ENCODE measurements around the gene CCDC171.
"Not testable (repeated sequence)": the region's sequence is repeated elsewhere in the genome, so short reads cannot be mapped to it uniquely, and the experiment has no call there.

DNA sequence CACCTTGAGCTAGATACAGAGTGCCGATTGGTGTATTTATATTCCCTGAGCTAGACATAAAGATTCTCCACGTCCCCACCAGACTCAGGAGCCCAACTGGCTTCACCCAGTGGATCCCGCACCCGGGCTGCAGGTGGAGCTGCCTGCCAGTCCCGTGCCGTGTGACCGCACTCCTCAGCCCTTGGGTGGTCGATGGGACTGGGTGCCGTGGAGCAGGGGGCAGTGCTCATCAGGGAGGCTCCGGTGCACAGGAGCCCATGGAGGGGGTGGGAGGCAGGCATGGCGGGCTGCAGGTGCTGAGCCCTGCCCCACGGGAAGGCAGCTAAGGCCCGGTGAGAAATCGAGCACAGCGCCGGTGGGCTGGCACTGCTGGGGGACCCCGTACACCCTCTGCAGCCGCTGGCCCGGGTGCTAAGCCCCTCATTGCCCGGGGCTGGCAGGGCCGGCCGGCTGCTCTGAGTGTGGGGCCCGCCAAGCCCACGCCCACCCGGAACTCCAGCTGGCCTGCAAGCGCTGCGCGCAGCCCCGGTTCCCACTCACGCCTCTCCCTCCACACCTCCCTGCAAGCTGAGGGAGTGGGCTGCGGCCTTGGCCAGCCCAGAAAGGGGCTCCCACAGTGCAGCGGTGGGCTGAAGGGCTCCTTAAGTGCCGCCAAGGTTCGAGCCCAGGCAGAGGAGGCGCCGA is 147.2 kb downstream of the CCDC171 start:
- TF ChIP-seq POLR2A, CTCF (IDR thresholded peaks at IDR 0.05): not testable (repeated sequence)
